CMK (cell line): ENCODE data around the gene VASP.
"Not testable (repeated sequence)": the region's sequence is repeated elsewhere in the genome, so short reads cannot be mapped to it uniquely, and the experiment has no call there.

Experiments used
- DNase-seq: peaks from one replicate; pipeline ENCODE4 v3.0.0-alpha.2; 2010; ENCODE audit warnings: low read depth

The VASP gene

GRCh38 chr19:45497791-45498190 lies 9.5 kb upstream of the VASP start:
- no peak for DNase-seq

DNA sequence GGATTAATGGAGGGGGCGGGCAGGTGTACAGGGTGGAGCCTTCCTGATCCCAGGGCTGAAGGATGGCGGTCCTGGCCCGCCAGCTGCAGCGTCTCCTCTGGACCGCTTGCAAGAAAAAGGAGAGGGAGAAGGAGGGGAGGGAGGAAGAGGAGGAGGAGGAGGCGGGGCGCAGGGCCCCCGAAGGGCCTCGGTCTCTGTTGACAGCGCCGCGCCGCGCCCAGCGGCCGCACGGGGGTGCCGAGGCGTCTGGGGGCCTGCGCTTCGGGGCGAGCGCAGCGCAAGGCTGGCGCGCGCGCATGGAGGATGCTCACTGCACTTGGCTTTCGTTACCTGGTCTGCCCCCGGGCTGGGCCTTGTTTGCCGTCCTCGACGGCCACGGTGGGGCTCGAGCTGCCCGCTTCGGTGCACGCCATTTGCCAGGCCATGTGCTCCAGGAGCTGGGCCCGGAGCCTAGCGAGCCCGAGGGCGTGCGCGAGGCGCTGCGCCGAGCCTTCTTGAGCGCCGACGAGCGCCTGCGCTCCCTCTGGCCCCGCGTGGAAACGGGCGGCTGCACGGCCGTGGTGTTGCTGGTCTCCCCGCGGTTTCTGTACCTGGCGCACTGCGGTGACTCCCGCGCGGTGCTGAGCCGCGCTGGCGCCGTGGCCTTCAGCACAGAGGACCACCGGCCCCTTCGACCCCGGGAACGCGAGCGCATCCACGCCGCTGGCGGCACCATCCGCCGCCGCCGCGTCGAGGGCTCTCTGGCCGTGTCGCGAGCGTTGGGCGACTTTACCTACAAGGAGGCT lies 8.7 kb upstream of the VASP start, which contains the start of gene PPM1N:
Gene PPM1N (plus strand): TSS at position 33 of the 785 bp plus-strand sequence. CDS start 30 bp downstream, at position 63.
- DNase-seq = no peak

DNA sequence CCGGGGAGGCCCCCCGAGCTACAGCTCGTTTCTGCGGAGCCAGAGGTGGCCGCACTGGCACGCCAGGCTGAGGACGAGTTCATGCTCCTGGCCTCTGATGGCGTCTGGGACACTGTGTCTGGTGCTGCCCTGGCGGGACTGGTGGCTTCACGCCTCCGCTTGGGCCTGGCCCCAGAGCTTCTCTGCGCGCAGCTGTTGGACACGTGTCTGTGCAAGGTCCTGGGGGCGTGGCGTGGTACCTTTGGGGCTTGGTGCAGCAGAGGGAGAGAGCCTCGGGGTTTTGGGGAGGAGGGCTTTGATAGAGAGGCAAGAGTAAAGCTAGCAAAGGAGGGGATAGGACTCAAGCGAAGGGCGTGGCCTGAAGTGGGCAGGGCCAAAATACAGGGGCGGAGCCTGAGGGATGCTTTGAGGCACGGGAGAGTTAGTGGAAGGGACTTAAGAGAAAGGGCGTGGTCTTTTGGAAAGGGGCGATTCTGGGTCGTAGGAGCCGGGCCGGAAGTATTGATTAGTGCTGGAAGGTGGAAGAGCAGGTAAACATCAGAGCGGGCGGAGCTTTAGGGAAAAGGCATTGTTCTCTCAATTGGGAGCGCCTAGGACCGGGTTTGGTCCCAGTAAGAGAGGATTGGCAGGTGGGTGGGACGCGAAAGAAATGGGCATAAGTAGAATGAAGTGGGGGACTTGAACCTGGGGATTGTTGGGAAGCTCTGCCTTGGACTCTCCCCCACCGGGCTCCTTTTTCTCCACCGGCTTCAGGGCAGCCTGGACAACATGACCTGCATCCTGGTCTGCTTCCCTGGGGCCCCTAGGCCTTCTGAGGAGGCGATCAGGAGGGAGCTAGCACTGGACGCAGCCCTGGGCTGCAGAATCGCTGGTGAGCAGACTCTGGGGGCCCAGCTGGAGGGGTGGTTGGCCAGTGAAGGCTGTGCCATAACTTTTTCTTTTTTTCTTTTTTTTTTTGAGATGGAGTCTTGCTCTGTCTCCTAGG lies 7.8 kb upstream of the VASP start:
- DNase-seq = no peak

DNA sequence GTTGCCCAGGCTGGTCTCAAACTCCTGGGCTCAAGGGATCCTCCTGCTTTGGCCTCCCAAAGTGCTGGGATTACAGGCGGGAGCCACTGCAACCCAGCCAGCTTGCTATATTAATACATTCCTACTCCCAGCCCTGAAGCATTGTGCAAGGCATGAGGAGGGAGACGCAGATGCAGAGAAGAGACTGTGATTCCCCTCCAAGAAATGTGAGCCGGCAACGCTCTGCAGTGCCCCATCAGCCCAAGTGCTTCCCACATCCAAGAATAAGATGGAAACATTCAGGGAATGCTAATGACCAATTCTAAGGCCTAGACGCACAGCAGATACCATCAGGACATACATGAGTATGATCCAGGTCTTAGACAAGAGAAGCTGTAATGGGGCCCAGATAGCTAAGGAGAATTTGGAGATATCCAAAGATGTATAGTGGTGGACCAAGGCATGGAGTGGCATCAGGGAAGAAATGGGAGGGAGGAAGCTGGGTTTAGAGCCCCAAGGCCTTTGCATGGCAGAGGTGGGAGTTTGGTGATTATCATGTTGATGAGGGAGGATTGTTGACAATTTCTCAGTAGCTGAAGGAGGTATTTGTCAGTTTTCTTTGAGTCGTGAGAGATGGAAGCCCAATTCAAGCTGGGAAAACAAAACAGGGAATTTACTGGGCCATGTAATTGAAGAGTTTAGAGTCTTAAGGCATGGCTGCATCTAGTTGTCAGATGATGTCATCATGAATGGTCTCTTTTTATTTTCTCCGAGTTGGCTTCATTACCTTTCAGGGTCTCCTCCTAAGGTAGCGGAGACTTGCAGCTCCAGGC lies 6.2 kb upstream of the VASP start:
- no peak for DNase-seq

- no peak for DNase-seq
These were observed 5.6 kb upstream of the VASP start for GRCh38 chr19:45501730-45502014.

DNA sequence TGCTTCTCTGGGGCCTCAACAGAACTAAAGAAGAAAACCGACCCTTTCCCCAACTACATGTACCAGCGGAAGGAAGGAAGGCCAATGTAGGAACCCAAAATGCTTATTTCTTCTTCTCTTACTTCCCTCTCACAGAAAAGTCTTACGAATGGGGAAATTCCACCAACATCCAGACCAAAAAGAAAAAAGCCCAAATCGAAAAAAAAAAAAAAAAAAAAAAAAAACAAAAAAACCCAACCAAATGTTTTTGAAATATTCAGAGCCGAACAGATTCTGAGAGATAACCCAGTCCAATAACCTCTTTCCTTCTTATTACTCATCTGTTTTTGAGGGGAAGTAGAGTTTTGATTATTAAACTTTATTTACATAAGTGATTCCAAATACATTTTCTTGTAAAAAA lies 5.2 kb upstream of the VASP start:
- no peak for DNase-seq

GRCh38 chr19:45503909-45504308 lies 3.4 kb upstream of the VASP start:
- DNase-seq = no peak

GRCh38 chr19:45505151-45505995 lies 1.9 kb upstream of the VASP start:
- no peak for DNase-seq

DNA sequence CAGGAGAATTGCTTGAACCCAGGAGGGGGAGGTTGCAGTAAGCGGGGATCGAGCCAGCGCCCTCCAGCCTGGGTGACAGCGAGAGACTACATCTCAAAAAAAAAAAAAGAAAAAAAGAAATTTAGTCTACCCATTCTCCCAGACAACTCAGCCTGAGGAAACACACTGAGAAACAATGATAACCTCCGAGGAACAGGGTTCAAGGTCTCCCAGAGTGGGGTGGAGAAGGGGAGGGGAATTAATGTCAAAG lies 1.4 kb upstream of the VASP start:
- no peak for DNase-seq

- no peak for DNase-seq
These were observed 862 bp upstream of the VASP start for GRCh38 chr19:45506246-45506988.

DNA sequence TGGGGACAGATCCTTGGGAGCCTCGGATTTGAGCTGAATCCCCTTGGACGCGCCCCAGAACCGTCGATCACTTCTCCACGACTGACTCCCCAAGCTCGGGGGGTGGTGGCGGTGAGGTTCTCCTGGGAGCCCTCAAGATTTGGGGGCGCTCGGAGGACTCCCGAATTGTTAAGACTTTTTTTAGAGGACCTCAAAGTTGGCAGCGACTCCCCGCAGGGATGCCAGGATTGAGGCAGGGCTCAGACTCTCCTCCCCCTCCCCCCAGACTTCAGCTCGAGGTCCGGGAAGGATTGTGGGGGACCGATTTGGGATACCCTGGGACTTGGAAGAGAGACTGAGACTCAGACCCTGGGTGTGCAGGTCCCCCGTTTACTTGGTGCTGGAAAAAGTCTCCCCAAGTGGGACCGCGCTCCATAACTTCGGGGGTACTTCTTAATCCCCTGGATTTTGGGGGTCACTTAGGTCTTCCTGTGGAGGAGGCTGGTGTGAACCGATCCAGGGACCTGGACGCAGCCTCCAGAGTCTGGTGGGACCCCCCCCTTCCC lies 665 bp downstream of the VASP start:
- DNase-seq = no peak

DNA sequence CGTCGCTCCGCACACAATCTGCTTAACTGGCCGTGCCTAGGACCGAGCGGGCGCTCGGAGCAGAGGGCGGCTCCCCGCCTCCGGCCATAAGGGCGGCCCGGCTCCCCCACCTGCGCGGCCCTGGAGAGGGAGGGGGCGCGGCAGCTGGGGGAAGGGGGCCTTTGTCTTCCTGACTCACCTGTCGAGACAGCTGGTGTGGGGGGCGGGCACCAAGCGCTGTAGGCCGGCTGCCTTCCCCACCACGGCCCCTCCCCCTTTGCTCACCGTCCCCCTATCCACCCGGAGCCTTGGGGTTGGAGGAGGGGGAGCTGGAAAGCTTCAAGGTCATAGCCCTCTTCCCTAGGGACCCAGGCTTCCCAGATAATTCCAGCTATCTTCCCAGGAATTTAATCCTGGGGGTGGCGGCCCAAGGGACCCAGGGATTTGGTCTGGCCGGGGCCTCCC lies 1.2 kb downstream of the VASP start:
- no peak for DNase-seq

DNA sequence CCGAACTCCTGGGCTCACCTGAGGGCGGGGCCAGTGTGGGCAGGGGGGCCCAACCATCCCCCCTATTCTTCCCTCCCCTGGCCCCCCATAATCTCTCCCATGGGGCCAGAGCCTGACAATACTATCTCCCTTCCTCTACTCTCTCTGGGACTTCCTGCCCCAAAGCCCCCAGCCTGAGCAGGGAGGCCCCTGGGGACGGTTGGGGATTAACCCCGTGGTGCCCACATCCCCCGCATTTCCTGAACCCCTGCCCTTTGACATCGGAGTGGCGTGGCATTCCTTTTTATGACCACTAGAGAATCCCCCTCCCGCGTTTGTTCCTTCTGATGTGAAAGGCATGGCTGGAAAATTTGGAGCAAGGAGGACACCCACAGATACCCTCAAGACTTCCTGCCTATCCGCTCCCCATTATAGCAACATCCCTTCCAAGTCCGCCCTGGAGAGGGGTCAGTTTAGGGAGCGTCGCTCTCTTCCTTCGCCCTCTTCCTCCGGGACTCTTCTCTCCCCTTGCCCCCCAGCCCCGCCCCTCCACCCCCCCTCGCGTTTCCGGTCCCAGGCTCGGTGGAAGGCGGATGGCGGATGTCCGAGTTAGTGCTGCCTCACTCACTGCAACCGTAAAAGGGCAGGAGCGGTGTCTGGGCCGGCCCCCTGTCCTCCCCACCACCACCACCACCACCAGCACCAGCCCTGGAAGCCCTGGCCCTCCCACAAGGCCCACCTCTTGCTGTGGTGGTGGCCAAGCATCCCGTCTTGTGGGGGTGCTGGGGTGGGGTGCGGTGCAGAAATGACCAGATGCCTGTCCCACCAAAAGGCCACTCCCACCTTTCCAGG lies 1.8 kb downstream of the VASP start:
- peak; percentile 87 for DNase-seq

- no peak for DNase-seq
These were observed 2.4 kb downstream of the VASP start for GRCh38 chr19:45509692-45510015.

DNA sequence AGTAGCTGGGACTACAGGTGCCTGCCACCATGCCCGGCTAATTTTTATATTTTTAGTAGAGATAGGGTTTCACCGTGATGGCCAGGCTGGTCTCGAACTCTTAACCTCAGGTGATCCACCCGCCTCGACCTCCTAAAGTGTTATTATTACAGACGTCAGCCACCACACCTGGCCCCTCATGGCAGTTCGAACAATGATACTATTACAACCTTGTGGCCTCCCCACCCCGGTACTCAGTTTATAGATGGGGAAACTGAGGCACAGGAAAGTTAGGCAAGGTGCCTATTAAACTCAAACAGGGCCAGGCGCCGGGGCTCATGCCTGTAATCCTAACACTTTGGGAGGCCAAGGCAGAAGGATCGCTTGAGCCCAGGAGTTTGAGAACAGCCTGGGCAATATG lies 3.1 kb downstream of the VASP start:
- DNase-seq = not testable (repeated sequence)

DNA sequence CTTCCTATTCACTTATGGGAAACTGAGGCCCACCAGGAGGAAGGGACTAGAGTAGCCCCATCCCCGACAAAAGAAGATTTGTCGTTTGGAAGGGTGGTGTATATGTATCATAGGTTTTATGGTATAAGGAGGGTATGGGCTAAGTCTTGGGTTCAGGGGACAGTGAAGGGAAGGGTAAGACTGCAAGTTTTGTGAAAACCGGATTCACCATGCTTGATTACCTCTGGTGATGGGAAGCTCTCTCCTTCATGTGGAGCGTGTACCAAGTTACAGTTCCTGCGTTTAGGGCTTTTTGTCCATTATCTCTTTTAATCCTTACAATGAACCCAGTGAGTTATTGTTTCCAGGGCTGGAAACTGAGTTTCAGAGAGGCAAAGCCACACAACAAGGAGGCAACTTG lies 3.8 kb downstream of the VASP start:
- DNase-seq = no peak

DNA sequence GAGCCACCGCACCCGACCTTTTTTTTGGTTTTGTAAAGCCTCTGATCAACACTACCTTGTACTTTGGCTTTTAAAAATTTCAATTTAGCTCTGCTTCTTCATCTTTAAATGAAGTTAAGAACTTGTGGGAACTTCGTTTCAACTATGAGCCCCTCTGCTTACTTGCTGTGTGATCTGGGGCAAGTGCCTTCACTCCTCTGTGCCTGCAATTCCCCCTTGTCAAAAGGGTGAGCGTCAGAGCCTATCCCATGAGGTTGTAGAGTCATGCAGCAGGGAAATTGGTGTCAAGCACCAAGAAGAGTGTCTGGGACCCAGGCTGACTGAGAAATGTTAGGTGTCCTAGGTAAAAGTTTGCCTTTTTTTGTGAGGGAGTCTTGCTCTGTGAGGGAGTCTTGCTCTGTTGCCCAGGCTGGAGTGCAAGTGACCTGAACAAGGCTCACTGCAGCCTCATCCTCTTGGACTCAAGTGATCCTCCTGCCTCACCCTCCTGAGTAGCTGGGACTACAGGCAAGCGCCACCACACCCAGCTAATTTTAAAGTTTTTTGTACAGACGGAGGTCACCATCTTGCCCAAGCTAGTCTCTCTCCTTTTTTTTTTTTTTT lies 5.7 kb downstream of the VASP start:
- no peak for DNase-seq

DNA sequence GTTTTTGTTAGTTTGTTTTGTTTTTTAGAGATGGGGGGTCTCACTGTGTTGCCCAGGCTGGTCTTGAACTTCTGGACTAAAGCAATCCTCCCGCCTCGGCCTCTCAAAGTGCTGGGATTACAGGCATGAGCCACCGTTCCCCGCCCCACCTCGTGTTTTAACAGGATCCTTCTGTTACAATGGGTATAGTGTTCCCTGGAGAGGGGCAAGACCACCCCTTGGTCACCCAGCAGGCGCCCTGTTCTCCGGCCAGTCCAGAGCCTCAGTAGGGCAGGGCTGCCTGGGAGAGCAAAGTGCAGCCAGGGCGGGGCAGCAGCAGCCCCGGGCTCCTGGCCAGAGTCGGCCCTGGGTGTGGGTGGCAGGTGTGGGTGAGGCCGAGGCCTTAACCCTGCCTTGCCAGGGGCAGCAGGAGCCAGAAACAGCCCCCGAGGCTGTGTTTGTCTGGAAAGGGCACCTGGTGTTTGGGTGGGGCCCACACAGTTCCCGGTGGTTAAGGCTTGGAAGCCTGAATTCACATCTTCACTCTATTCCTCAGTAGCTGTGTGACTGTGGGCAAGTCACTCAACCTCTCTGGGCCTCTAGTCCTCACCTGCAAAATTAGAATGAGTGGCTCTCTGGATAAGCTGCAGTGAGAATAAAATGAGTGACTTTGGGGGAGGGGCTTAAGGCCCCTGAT lies 7.2 kb downstream of the VASP start:
- DNase-seq = no peak

GRCh38 chr19:45515081-45515624 lies 7.9 kb downstream of the VASP start:
- DNase-seq = peak; percentile 90
